ENCODE results near the gene E2F1. TPM values are rescaled to one million over a fixed set of nuclear protein-coding genes. Genes with fewer than 3 reads are reported as not detected.
A peak's percentile ranks its signal among the peaks of the same experiment; 100 is the strongest.

The E2F1 gene
- total RNA-seq, 2 donors from 2014 or later = 26.9 to 33.7 TPM

DNA sequence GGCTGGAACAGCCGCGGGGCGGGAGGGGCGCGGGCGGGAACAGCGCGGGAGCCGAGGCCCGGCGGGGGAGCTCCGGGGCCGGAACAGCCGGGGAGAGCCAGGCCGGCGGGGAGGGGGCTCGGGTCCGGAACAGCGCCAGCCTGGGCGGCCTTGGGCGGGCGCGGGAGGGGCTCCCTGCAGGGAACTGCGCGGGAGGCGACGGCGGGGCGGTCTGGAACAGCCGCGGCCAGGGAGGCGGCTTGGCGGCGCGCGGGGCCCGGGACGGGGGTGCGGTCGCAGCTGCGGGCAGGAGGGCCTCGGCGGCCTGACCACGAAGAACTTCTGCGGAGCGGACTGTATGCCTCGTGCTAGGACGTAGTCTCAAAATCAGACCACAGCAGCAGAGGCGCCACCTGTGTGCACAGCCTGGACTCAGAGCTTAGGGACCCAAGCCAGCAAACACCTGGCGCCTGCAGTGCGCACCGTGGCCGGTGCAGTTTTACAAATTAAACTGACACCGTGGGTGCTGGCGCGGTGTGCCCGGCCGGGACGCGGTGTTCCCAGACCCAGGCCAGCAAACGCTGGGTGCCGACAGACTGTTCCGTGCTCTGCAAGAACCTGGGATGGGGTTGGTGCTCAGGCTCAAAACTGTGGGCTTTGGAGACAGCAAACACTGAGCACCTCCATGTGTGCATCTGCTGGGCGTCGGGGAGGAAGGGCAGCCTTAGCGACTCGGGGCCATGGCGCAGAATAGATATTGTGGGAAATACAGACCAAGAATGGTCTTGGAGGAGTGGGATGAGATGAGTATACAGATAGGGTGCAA, 46.2 kb upstream of the E2F1 start:
- no peaks in the 10 kb centered on the region for H3K27me3 Mint-ChIP-seq (ENCODE audit: insufficient read depth)
- peak overlapping the region; percentile 82 for H3K27ac Mint-ChIP-seq
- Histone ChIP-seq H3K9me3 (ENCODE audit: control insufficient read depth, low read length) (peaks cover 21% of the 10 kb centered on the region), H3K36me3 (ENCODE audit: control insufficient read depth, insufficient read depth, low read length) (peaks cover 3% of the 10 kb centered on the region), H3K4me1 (ENCODE audit: control insufficient read depth, insufficient read depth, low read length) (no peaks in the 10 kb centered on the region), H3K9ac (ENCODE audit: extremely low read depth, low read length, poor library complexity, severe bottlenecking) (peak overlapping the region; percentile 43), H3K27me3 (ENCODE audit: control insufficient read depth, insufficient read depth, low read length, poor library complexity, severe bottlenecking) (no peaks in the 10 kb centered on the region), H3K4me3 (ENCODE audit: low read length) (peak overlapping the region; percentile 83), H3K27ac (ENCODE audit: low read depth, low read length) (peak overlapping the region; percentile 80)
- peaks cover 19% of the 10 kb centered on the region for H3K4me1 Mint-ChIP-seq
- WGBS, 2 experiments (ENCODE audit: insufficient coverage in 1 of 2, insufficient read length in 1 of 2) = 7 to 21% methylated on average over 25 to 68 of the region's 68 CpGs
- peaks cover 23% of the 10 kb centered on the region for H3K9me3 Mint-ChIP-seq
- TF ChIP-seq, protein P1, sequence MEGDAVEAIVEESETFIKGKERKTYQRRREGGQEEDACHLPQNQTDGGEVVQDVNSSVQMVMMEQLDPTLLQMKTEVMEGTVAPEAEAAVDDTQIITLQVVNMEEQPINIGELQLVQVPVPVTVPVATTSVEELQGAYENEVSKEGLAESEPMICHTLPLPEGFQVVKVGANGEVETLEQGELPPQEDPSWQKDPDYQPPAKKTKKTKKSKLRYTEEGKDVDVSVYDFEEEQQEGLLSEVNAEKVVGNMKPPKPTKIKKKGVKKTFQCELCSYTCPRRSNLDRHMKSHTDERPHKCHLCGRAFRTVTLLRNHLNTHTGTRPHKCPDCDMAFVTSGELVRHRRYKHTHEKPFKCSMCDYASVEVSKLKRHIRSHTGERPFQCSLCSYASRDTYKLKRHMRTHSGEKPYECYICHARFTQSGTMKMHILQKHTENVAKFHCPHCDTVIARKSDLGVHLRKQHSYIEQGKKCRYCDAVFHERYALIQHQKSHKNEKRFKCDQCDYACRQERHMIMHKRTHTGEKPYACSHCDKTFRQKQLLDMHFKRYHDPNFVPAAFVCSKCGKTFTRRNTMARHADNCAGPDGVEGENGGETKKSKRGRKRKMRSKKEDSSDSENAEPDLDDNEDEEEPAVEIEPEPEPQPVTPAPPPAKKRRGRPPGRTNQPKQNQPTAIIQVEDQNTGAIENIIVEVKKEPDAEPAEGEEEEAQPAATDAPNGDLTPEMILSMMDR (conservative IDR thresholded peaks at IDR 0.05) = no peak
- peaks cover 16% of the 10 kb centered on the region for H3K36me3 Mint-ChIP-seq (ENCODE audit: low read depth)
- peak overlapping the region; percentile 57 for H3K4me3 Mint-ChIP-seq
- DNase-seq = peak; percentile 94

DNA sequence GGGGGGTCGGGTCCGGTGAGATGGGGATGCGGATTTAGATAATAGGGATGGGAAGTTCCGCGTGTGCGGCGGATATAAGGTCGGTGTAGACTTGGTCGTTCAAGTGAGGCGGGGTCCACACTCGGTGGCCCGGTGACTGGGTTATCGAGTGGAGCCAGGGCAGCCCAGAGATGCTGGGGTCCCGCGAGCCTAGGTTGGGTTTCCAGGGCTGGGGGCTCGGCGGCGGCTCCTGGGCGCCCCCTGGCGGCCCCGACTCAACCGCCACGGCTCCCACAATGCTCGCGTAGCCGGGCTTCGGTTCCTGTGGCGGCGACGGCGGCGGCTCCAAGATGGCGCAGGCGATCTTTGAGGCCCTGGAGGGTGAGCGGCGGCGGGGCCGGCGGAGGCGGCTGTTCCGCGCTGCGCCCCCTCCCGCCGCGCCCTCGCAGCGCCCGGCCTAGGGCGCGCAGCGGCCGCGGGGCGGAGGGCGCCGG, 45.5 kb upstream of the E2F1 start, which contains the start of gene ZNF341:
Gene ZNF341 (plus strand): TSS at position 304 of the 473 bp plus-strand sequence. CDS start 26 bp downstream, at position 330.
- H3K36me3 Mint-ChIP-seq (ENCODE audit: low read depth) = peaks cover 13% of the 10 kb centered on the region
- peak; percentile 96 for DNase-seq
- H3K27ac ChIP-seq (ENCODE audit: low read depth, low read length) = peak within 1 kb of the TSS; percentile 80
- peak within 1 kb of the TSS; percentile 43 for H3K9ac ChIP-seq (ENCODE audit: extremely low read depth, low read length, poor library complexity, severe bottlenecking)
- H3K27me3 ChIP-seq (ENCODE audit: control insufficient read depth, insufficient read depth, low read length, poor library complexity, severe bottlenecking) = no peaks in the 10 kb centered on the region
- TF ChIP-seq, protein P1 (conservative IDR thresholded peaks at IDR 0.05) = peak; percentile 100
- H3K4me3 Mint-ChIP-seq = peak within 1 kb of the TSS; percentile 57
- H3K9me3 Mint-ChIP-seq = peaks cover 17% of the 10 kb centered on the region
- H3K4me1 Mint-ChIP-seq = peaks cover 19% of the 10 kb centered on the region
- no peaks in the 10 kb centered on the region for H3K4me1 ChIP-seq (ENCODE audit: control insufficient read depth, insufficient read depth, low read length)
- H3K27me3 Mint-ChIP-seq (ENCODE audit: insufficient read depth) = no peaks in the 10 kb centered on the region
- H3K27ac Mint-ChIP-seq = peak within 1 kb of the TSS; percentile 82
- 5 to 8% methylated on average over 6 to 57 of the region's 57 CpGs for WGBS, 2 experiments (ENCODE audit: insufficient coverage in 1 of 2, insufficient read length in 1 of 2)
- peak within 1 kb of the TSS; percentile 83 for H3K4me3 ChIP-seq (ENCODE audit: low read length)
- H3K36me3 ChIP-seq (ENCODE audit: control insufficient read depth, insufficient read depth, low read length) = peaks cover 1% of the 10 kb centered on the region
- H3K9me3 ChIP-seq (ENCODE audit: control insufficient read depth, low read length) = peaks cover 17% of the 10 kb centered on the region

DNA sequence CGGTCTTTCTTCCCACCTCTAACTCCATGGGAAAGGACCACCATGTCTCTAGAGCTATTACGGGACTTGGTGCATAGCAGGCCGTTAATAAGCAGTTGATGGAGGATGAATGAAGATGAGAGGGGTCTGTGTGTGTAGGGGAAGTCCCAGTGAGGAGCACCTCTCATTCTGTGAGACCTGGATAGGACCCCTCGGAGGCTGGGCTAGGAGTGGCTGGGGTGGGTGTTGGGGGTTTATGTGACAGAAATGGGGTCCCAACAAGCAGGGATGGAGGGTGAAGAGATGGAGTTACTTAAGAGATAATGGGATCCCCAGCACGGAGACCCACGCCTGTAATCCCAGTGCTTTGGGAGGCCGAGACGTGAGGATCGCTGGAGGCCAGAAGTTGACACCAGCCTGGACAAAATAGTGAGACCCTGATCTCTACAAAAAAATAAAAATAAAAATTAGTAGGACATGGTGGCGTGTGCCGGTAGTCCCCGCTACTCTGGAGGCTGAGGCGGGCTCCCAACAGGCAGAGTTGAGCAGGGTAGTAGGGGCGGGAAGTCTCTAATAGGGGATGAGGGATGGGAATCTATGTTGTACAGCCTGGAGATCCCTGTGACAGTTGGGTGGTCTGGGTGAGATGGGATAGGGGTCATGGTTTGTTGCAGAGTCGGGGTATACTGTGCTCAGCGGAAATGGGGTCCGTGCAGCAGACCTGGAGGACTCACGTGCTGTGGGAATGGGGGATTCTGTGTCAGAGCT, 44.9 kb upstream of the E2F1 start:
- Mint-ChIP-seq H3K4me1 (peaks cover 19% of the 10 kb centered on the region), H3K9me3 (peaks cover 11% of the 10 kb centered on the region), H3K4me3 (peak overlapping the region; percentile 57), H3K27ac (peak overlapping the region; percentile 76), H3K27me3 (ENCODE audit: insufficient read depth) (no peaks in the 10 kb centered on the region), H3K36me3 (ENCODE audit: low read depth) (peaks cover 7% of the 10 kb centered on the region)
- TF ChIP-seq, protein P1 (conservative IDR thresholded peaks at IDR 0.05) = no peak
- no peak overlapping the region for H3K27ac ChIP-seq (ENCODE audit: low read depth, low read length)
- 86 to 97% methylated on average over 12 to 18 of the region's 18 CpGs for WGBS, 2 experiments (ENCODE audit: insufficient coverage in 1 of 2, insufficient read length in 1 of 2)
- peaks cover 11% of the 10 kb centered on the region for H3K9me3 ChIP-seq (ENCODE audit: control insufficient read depth, low read length)
- H3K4me1 ChIP-seq (ENCODE audit: control insufficient read depth, insufficient read depth, low read length) = no peaks in the 10 kb centered on the region
- DNase-seq = no peak
- no peak overlapping the region for H3K9ac ChIP-seq (ENCODE audit: extremely low read depth, low read length, poor library complexity, severe bottlenecking)
- no peaks in the 10 kb centered on the region for H3K27me3 ChIP-seq (ENCODE audit: control insufficient read depth, insufficient read depth, low read length, poor library complexity, severe bottlenecking)
- H3K36me3 ChIP-seq (ENCODE audit: control insufficient read depth, insufficient read depth, low read length) = no peaks in the 10 kb centered on the region
- peak overlapping the region; percentile 73 for H3K4me3 ChIP-seq (ENCODE audit: low read length)
